ENCODE results near the gene SSBP1.
"Not testable (repeated sequence)": the region's sequence is repeated elsewhere in the genome, so short reads cannot be mapped to it uniquely, and the experiment has no call there.

The SSBP1 gene, protein sequence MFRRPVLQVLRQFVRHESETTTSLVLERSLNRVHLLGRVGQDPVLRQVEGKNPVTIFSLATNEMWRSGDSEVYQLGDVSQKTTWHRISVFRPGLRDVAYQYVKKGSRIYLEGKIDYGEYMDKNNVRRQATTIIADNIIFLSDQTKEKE

DNA sequence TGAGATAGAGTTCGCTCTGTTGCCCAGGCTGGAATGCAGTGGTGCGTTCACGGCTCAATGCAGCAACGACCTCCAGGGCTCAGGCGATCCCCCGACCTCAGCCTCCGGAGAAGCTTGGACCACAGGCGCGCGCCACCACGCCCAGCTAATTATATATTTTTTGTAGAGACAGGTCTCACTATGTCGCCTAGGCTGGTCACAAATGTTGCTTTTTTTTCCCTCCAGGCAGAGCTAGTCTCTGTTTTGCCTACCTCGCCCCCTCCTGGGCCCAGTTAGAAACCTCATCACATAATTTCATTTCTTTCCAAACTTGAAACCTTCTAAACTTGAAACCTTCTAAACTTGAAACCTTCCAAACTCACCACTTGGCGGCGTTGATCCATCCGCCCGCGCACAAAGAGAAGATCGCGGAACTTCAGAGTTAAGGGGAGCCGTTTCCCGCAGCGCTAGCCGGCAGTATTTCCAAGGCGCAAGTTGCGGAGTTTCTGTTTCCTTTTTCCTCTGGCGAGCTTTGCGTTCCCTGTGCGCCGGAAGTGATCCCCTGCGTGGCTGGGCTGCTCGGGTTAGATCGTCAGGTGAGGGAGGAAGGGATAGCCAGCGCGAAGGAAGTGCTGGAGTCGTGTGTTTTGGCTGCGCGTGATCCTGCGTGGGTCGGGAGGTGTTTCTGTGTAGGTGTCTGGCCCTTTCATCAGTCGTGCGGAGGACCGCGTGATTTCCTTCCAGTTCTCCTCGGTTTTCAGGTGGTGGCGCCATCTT lies at the start of gene SSBP1:
SSBP1 (plus strand) TSS at position 523 of the 756 bp plus-strand sequence. CDS start 809 bp downstream, outside the sequence.
- peak; percentile 93 to 98 for DNase-seq

DNA sequence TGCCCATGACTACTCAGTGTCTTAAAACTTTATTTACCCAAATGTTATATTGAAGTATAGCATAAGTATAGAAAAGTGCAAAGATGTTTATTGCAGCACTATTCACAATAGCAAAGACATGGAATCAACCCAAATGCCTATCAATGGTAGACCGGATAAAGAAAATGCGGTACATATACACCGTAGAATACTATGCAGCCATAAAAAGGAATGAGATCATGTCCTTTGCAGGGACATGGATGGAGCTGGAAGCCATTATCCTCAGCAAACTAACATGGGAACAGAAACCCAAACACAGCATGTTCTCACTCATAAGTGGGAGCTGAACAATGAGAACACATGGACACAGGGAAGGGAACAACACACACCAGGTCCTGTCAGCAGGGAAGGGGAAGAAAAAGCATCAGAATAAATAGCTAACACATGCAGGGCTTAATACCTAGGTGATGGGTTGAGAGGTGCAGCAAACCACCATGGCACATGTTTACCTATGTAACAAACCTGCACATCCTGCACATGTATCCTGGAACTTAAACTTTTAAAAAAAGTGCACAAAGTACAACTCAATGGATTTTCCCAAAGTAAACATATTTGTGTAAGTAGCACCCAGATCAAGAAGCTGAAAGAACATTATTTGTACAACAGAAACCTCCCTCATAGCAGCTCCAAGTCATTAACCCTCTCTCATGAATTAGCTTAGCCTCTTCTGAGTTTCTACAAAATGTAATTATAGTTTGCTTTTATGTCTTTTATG lies 48.9 kb upstream of the SSBP1 start:
- not testable (repeated sequence) for DNase-seq

DNA sequence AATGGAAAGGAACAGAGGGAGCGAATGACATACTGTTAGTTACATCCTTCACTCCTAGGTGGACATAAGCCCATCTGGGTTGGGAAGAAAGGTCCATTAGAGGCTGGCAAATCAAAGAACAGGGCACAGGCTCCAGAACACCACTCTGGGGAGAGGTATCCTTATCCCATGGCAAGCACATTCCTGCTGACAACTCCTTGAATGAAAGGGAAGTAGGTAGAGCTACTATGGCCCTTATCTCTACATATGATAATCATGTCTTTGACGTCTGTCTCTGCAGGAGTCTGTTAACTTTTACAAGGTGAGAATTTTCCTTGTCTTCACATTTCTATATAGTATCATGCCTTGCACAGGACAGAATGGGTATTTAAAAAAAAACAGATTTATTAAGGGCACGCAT lies 46.6 kb upstream of the SSBP1 start:
- no peak for DNase-seq

DNA sequence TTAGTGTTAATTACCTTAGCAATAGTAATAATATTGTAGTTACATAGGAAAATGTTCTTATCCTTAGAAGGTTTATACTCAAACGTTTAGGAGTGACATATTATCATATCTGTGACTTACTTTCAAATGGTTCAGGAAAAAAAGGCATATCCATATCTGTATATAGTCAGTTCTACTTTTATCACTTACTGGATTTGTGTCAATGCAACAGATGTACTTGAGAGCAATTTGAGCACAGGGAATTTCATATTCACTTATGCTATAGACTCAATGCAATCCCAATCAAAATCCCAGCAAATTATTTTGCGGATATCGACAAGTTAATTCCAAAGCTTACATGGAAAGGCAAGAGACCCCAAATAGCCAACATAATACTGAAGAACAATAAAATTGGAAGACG lies 46.2 kb upstream of the SSBP1 start:
- no peak for DNase-seq

DNA sequence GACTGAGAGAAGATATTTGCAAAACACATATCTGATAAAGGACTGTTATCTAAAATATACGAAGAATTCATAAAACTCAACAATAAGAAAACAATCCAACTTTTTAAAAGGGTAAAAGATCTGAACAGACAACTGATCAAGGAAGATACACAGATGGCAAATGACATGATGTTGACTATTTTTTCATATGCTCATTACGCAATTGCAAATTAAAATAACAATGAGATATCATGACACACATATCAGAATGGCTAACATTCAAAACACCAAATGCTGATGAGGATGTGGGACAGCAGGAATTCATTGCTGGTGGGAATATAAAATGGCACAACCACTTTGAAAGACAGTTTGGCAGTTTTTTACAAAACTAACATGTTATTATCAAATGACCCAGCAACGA lies 45.1 kb upstream of the SSBP1 start:
- DNase-seq, result no peak

DNA sequence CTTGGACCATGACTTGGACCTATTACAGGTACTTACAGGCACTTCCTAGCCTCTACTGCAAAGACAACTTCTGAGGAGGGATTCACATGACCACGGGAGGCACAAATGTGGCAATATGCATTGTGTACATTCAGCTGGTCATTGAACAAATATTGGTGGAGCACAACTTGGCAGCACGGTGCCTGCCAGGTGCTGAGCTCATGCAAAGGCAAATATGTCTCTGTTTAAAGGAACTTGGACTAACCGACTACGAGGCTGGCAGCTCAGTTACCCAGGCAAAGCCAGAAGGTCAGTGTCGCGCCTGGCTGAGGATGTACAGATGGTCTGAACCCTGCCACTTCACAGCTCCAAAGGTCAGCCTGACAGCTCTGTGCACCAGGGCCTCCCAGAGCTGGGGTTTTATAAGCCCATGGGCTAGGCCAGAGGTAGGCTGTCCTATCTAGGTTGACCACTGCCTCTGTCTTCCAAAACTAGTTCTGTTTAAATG lies 42.3 kb upstream of the SSBP1 start:
- DNase-seq, result no peak

- DNase-seq, result no peak
Observed at GRCh38 chr7:141696348-141696747, 41.8 kb upstream of the SSBP1 start.

- no peak for DNase-seq
Observed at GRCh38 chr7:141697211-141697871, 40.8 kb upstream of the SSBP1 start.

- no peak for DNase-seq
Observed at GRCh38 chr7:141698247-141699015, 39.7 kb upstream of the SSBP1 start.

- DNase-seq, result no peak
Observed at GRCh38 chr7:141699860-141700259, 38.3 kb upstream of the SSBP1 start.

DNA sequence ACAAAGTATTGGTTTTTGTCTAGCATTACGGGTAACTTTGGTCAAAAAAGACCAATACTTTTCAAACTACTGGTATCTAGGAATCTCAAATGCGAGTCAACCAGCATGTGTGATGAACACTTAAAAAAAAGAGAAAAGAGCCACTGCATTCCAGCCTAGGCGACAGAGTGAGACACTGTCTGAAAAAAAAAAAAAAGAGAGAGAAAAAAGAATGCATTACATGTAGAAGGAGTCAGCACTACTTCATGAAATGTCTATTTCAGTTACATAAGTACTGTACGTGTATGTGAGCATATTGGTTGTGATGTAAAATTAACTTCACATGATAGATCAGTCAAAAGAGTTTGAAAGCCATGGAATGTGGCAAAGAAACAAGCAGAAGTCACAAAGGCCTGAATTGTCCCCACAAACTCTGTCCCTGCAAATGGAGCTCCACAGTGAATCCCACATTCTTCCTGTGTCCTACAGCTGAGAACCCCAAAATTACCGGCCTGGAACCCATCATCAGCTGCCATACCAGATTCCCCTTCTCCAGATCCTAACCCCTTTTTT lies 37.8 kb upstream of the SSBP1 start:
- DNase-seq, result no peak

DNA sequence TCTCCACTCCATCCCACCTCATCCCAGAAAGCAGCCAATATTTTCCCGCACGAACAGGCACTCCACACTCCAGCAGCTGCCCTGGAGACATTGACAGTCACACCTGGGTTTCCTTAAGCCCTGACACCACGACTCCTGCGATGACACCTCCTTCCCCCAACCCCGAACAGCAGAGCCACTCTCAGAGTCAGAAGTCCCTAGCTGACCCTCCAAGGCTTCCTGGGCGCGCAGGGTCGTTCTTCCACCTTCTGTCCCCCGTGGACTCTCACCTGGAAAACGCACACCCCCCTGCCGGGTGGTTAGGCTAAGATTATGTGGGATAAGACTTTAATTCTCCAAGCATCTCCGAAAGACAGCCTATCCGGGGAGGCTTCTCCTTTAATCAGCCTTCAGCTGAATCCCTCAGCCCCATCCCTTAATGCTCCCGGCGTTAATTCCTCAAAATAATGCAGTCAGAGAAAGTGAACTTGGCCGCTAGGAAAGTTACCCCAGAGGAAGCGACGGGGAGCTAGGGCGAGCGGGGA lies 37.2 kb upstream of the SSBP1 start:
- no peak for DNase-seq

GRCh38 chr7:141701489-141702046 lies 36.6 kb upstream of the SSBP1 start:
- peak in 1 of 2 experiments; percentile 7 for DNase-seq

- no peak for DNase-seq
Observed at GRCh38 chr7:141702047-141702567, 36.1 kb upstream of the SSBP1 start, which contains the start of gene DENND11. Gene DENND11 (minus strand): TSS chr7:141702166. CDS start chr7:141702153, 13 bp downstream.

DNA sequence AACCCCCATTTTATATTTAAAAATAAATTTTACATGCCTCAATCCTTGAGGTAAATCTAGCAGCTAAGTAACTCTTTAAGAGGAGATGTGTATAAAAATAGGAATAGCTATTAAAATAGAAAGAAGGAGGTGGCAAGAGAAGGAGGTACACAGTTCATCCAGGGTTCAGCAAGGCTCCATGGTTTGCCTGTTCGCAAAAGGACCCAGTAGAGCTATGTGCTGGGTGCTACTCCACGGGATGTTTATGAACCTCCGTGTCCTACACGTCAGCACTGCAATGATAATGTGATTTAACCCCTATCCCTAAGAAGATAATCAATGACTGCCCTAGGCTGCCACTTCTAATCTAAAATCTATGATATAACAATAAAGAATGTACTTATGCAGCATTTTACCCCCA lies 35.3 kb upstream of the SSBP1 start:
- no peak for DNase-seq

DNA sequence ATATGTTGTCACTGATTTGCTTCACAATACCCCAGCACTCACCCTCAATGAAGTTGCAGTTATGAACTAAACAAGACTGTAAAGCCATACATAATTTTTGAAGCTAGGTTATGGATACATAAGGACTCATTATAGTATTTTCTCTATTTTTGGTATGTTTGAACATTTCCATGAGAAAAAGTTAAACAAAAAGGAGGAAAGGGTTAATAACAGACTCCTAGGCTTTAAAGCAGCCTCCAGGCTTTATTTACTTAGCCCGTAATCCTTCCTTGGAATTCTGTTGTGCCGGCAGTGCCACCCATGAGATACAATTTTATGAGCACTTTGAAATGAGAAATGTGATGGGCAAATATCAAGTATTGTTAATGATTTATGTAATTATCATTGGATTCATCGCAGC lies 34.0 kb upstream of the SSBP1 start:
- no peak for DNase-seq

DNA sequence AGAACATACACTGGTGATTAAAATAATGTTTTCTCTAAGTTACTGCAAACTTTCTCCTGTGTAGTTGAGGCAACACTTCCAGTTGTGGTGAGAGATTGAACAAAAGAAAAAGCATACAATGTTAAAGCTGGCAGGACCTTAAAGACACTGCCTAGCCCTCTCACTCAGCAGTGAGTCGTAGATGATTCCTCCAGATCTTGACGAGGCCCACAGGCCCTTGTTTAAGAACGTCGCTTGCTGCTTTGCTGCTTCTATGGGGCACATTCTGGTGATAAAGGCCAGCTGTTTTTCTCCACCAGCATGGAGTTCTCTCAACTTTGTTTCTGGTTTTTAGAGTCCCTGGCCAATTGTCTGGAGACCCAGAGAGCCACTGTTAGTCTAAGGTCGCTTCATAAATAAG lies 33.4 kb upstream of the SSBP1 start:
- no peak for DNase-seq

DNA sequence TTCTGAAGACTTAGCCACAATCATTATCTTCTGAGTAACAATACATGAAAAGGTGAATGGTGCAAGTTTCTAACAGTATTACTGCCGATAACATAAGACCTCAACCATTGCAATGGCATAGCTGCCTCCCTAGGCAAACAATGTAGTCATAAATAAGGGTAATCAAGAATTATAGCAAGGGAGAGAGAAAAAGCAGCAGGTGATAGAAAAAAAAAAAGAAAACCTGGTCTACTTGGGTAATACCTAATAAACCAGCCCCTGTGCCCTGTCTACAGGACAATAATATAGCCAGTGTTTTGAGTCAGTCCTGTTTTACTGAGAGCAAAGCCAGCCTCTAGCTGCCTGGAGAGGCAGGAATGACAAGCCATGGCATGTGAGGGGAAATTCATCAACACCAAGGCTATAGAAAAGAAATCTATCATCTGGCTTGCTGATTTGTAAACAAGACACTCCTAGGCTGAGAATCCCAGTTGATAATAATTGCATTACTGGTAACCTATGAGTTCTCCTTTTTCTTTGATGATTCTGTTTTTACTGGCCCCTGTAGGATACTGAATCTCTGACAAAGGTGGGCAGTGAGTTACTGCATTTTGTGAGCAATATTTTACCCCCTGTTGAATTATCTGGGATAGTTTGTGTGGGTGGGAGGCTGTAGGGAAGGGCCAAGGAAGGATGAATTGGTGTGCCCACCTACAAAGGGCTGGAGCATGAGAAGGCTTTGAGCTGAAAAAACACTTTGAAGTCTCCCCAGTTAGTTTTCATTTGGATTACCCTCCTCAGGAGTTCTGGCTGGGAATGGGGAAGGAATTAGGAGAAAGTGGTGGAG lies 31.7 kb upstream of the SSBP1 start:
- no peak for DNase-seq

- no peak for DNase-seq
Observed at GRCh38 chr7:141708351-141708750, 29.8 kb upstream of the SSBP1 start, which contains the start of gene WEE2. Gene WEE2 (plus strand): TSS chr7:141708353. CDS start chr7:141708759, 406 bp downstream.

- DNase-seq, result no peak
Observed at GRCh38 chr7:141709318-141709717, 28.8 kb upstream of the SSBP1 start.
